ENCODE data around the gene ADGRV1. TPM values are rescaled to one million over a fixed set of nuclear protein-coding genes. Genes with fewer than 3 reads are reported as not detected.
A peak's percentile ranks its signal among the peaks of the same experiment; 100 is the strongest.

Gene ADGRV1
- total RNA-seq, 1 donor from 2014 or later, result 474 TPM

GRCh38 chr5:91176288-91177016 is 617.9 kb downstream of the ADGRV1 start:
- no peak for DNase-seq

- DNase-seq, result no peak
Observed at GRCh38 chr5:91177085-91177484, 618.5 kb downstream of the ADGRV1 start.

GRCh38 chr5:91177639-91178038 is 619.0 kb downstream of the ADGRV1 start:
- DNase-seq, result no peak

GRCh38 chr5:91178461-91178860 is 619.9 kb downstream of the ADGRV1 start:
- DNase-seq, result no peak

- DNase-seq, result no peak
Observed at GRCh38 chr5:91179018-91179417, 620.4 kb downstream of the ADGRV1 start.

- no peak for DNase-seq
Observed at GRCh38 chr5:91180506-91180905, 621.9 kb downstream of the ADGRV1 start.

GRCh38 chr5:91182763-91183162 is 624.2 kb downstream of the ADGRV1 start:
- DNase-seq, result no peak

- no peak for DNase-seq
Observed at GRCh38 chr5:91183743-91184142, 625.1 kb downstream of the ADGRV1 start.

- DNase-seq, result no peak
Observed at GRCh38 chr5:91186101-91186500, 627.5 kb downstream of the ADGRV1 start.

- DNase-seq, result no peak
Observed at GRCh38 chr5:91187032-91187431, 628.4 kb downstream of the ADGRV1 start.

GRCh38 chr5:91188755-91189154 is 630.2 kb downstream of the ADGRV1 start:
- DNase-seq, result no peak

GRCh38 chr5:91189480-91190313 is 631.1 kb downstream of the ADGRV1 start:
- DNase-seq, result no peak

- DNase-seq, result no peak
Observed at GRCh38 chr5:91190314-91190690, 631.7 kb downstream of the ADGRV1 start.

- no peak for DNase-seq
Observed at GRCh38 chr5:91194824-91195381, 636.3 kb downstream of the ADGRV1 start.

- no peak for DNase-seq
Observed at GRCh38 chr5:91200692-91201091, 642.1 kb downstream of the ADGRV1 start.

GRCh38 chr5:91206103-91206502 is 647.5 kb downstream of the ADGRV1 start:
- DNase-seq, result peak; percentile 2

GRCh38 chr5:91206734-91207133 is 648.1 kb downstream of the ADGRV1 start:
- DNase-seq, result no peak

GRCh38 chr5:91207248-91207647 is 648.7 kb downstream of the ADGRV1 start:
- no peak for DNase-seq

GRCh38 chr5:91211997-91212713 is 653.6 kb downstream of the ADGRV1 start:
- DNase-seq, result no peak

GRCh38 chr5:91212714-91213092 is 654.1 kb downstream of the ADGRV1 start:
- peak; percentile 4 for DNase-seq

All from occipital lobe (tissue), 2 donors.